Ovary (tissue), 9 donors: Measurements from ENCODE around the gene CHST9. TPM values are rescaled to one million over a fixed set of nuclear protein-coding genes. Genes with fewer than 3 reads are reported as not detected.
A peak's percentile ranks its signal among the peaks of the same experiment; 100 is the strongest.

Experiments used
- DNase-seq, 5 donors: peaks; one replicate each; pipeline ENCODE4 v3.0.0-alpha.2; 2019 to 2020
- H3K27ac ChIP-seq, 2 donors: fragments of 200-600 bp; one replicate each; pipeline versions ENCODE4 v1.5.1 to v1.8.0; 2019 to 2022
- H3K27me3 ChIP-seq: fragments of 200-600 bp; one replicate; pipeline ENCODE4 v1.8.0; 2022
- H3K36me3 ChIP-seq: fragments of 200-600 bp; sonication (generic); one replicate; pipeline ENCODE4 v1.5.1; 2019
- H3K4me1 ChIP-seq: one replicate; pipeline ENCODE4 v1.8.1; 2013; ENCODE audit warnings: mild to moderate bottlenecking, moderate library complexity; ENCODE audit not compliant: insufficient read depth
- H3K4me3 ChIP-seq: fragments of 200-600 bp; sonication (generic); one replicate; pipeline ENCODE4 v1.5.1; 2017
- H3K9me3 ChIP-seq, 2 donors: fragments of 200-600 bp in 1 of 2; sonication (generic) in 1 of 2; one replicate each; pipeline versions ENCODE4 v1.5.1 to v1.8.1; 2013 to 2019; ENCODE audit warnings: mild to moderate bottlenecking in 1 of 2, moderate library complexity in 1 of 2
- EP300 ChIP-seq: sonication (generic); formaldehyde crosslinking; IDR thresholded peaks from one replicate; pipeline ENCODE4 v1.6.1; 2017; ENCODE audit warnings: antibody characterized with exemption
- POLR2A ChIP-seq: fragments of 450-650 bp; IDR thresholded peaks from one replicate; pipeline ENCODE4 v1.6.1; 2017; ENCODE audit warnings: antibody characterized with exemption, mild to moderate bottlenecking, moderate library complexity
- WGBS, 3 donors: extraction: QIAGEN DNeasy Blood & Tissue Kit in 1 of 3; methylation state at CpG; one replicate each; pipeline versions ENCODE4 v1.1.5 to v1.1.7; 2013 to 2017; 5-methylcytosine and 5-hydroxymethylcytosine counted together
- intact Hi-C, 4 donors: fragments of 100-400 bp; cut with DNase I; formaldehyde crosslinking; loops; one replicate each; pipeline versions ENCODE4 v1.11.0 to v1.15.1; 2022 to 2023
- polyA plus RNA-seq, 2 donors: library from polyadenylated mRNA; stranded (reverse); fragments of 200-250 nt in 1 of 2; fragments of 350-450 nt in 1 of 2; fragmentation: Illumina TruSeq in 1 of 2; extraction: RNeasy Lipid Tissue Mini Kit (QIAGEN cat#74804) in 1 of 2; gene quantifications; one replicate each; pipeline ENCODE4 v1.2.3, GENCODE V29; 2013 to 2014
- total RNA-seq, 7 donors: library from RNA; depleted of rRNA in 2 of 7; stranded (reverse); fragments of >200 nt in 2 of 7; fragmentation: NEBNext Ultra II Directional in 3 of 7; extraction: Animal tissue kit (Norgen Biotek cat#: 25700) in 3 of 7; gene quantifications; one replicate each; pipeline versions ENCODE4 v1.1.0 to v1.2.4, GENCODE V29; 2016 to 2023
- TF ChIP-seq, protein P1 (sequence below), 3 donors: fragments of 450-650 bp in 2 of 3; fragments of 200-600 bp in 1 of 3; IDR thresholded peaks; one replicate each; pipeline versions ENCODE4 v1.5.1 to v1.8.0; 2016 to 2022; ENCODE audit warnings: antibody characterized with exemption in 3 of 3, mild to moderate bottlenecking in 1 of 3
- donor health status: DM: no; HTN: no; CAD: no; lungs with moderate emphysema.
- donor health status: DM: no; HTN: no; CAD: no.
- donor health status: Bipolar disorder and iron deficiency.
- donor health status: DM: yes; HTN: yes; CAD: no.
- donor health status: DM: no; HTN: no; CAD: no.
- donor health status: DM: yes; HTN: yes; CAD: no.

CHST9 gene
- total and polyA plus RNA-seq, 9 donors: 0.02 to 3.6 (median 0.12) TPM; not detected in 1

- no peak overlapping the region for H3K4me3 ChIP-seq
Measured at GRCh38 chr18:27033722-27034121, 151.4 kb downstream of the CHST9 start.

GRCh38 chr18:27030421-27030820 lies 154.7 kb downstream of the CHST9 start:
- Histone ChIP-seq H3K9me3 (no peaks in the 10 kb centered on the region), H3K36me3 (no peaks in the 10 kb centered on the region), H3K27ac (no peak overlapping the region), H3K4me1 (no peaks in the 10 kb centered on the region), H3K27me3 (no peaks in the 10 kb centered on the region), H3K4me3 (no peak overlapping the region)
- DNase-seq: no peak
- no peak for TF ChIP-seq EP300
- TF ChIP-seq, protein P1, sequence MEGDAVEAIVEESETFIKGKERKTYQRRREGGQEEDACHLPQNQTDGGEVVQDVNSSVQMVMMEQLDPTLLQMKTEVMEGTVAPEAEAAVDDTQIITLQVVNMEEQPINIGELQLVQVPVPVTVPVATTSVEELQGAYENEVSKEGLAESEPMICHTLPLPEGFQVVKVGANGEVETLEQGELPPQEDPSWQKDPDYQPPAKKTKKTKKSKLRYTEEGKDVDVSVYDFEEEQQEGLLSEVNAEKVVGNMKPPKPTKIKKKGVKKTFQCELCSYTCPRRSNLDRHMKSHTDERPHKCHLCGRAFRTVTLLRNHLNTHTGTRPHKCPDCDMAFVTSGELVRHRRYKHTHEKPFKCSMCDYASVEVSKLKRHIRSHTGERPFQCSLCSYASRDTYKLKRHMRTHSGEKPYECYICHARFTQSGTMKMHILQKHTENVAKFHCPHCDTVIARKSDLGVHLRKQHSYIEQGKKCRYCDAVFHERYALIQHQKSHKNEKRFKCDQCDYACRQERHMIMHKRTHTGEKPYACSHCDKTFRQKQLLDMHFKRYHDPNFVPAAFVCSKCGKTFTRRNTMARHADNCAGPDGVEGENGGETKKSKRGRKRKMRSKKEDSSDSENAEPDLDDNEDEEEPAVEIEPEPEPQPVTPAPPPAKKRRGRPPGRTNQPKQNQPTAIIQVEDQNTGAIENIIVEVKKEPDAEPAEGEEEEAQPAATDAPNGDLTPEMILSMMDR (IDR thresholded peaks at IDR 0.05): no peak
- no peak for TF ChIP-seq POLR2A
- intact Hi-C loops: no loop called here
- WGBS, 3 donors: 71 to 76% (median 74%) methylated on average over 9 of the region's 9 CpGs

More at GRCh38 chr18:27033722-27034121, 151.4 kb downstream of the CHST9 start:
- H3K27ac ChIP-seq: no peak overlapping the region
- H3K36me3 ChIP-seq: no peaks in the 10 kb centered on the region
- DNase-seq: no peak
- 83 to 89% (median 88%) methylated on average over 5 of the region's 5 CpGs for whole genome bisulfite sequencing, 3 donors
- no peak for TF ChIP-seq POLR2A
- TF ChIP-seq, protein P1 (IDR thresholded peaks at IDR 0.05): no peak
- TF ChIP-seq EP300: no peak
- no peaks in the 10 kb centered on the region for H3K4me1 ChIP-seq
- intact Hi-C loops: no loop called here
- no peaks in the 10 kb centered on the region for H3K9me3 ChIP-seq
- no peaks in the 10 kb centered on the region for H3K27me3 ChIP-seq

GRCh38 chr18:27022477-27022876 lies 162.6 kb downstream of the CHST9 start:
- WGBS, 3 donors: 31 to 39% (median 35%) methylated on average over 3 of the region's 3 CpGs
- intact Hi-C loops: no loop called here

DNA sequence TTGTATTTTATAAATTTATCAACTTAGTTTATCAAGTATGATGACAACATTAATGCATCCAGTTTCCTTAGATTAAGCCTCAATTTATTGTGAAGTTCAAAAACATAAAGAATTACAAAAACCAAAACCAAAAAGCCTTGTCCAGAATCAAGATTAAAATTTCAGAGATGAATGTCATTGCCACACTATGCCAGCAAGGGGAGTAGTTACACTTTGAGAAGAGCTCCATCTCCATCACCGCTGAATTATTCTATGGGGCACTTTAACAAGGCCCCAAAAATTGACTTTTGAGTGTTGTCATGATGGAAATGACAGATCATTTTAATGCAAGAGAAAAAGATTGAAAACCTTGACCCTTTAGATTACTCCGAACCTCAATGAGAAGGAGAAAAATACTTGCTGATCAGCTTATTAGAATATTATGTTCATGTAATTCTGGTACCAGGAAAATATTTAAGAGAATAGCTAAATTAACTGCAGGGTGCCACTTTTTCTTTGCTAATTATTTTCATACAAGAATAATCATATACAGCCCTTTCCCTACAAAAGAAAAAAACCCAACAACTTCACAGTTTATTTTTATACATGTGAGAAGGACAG lies 167.1 kb downstream of the CHST9 start:
- Histone ChIP-seq H3K4me1 (no peaks in the 10 kb centered on the region), H3K36me3 (no peaks in the 10 kb centered on the region), H3K27me3 (no peaks in the 10 kb centered on the region), H3K9me3 (no peaks in the 10 kb centered on the region), H3K27ac (no peak overlapping the region), H3K4me3 (no peak overlapping the region)
- intact Hi-C loops: no loop called here
- no peak for TF ChIP-seq POLR2A
- TF ChIP-seq EP300: no peak
- TF ChIP-seq, protein P1 (IDR thresholded peaks at IDR 0.05): peak in 1 of 3 donors; percentile 13
- DNase-seq: no peak
- 47 to 58% (median 52%) methylated on average over 2 of the region's 2 CpGs for WGBS, 3 donors

More at GRCh38 chr18:27022477-27022876, 162.6 kb downstream of the CHST9 start:
- H3K4me3 ChIP-seq: no peak overlapping the region
- H3K9me3 ChIP-seq: no peaks in the 10 kb centered on the region
- no peaks in the 10 kb centered on the region for H3K27me3 ChIP-seq
- TF ChIP-seq EP300 (no peak), POLR2A (no peak)
- TF ChIP-seq, protein P1 (IDR thresholded peaks at IDR 0.05): no peak
- H3K4me1 ChIP-seq: no peaks in the 10 kb centered on the region
- H3K27ac ChIP-seq: no peak overlapping the region
- no peaks in the 10 kb centered on the region for H3K36me3 ChIP-seq
- DNase-seq: no peak
